Activated CD4-positive, alpha-beta memory T cell treated with anti-CD3 and anti-CD28 coated beads, Interleukin-2, amount 10 ng/mL, durations not matched to agents 7 days and 5 days (primary cell): ENCODE data around the gene HYCC2. TPM values are rescaled to one million over a fixed set of nuclear protein-coding genes. Genes with fewer than 3 reads are reported as not detected.
"Not testable (repeated sequence)": the region's sequence is repeated elsewhere in the genome, so short reads cannot be mapped to it uniquely, and the experiment has no call there.

ENCODE experiments used
- CTCF ChIA-PET: fragments of 350-600 bp; sonication (Branson Sonifier 250); formaldehyde crosslinking; loops from one replicate; lab custom pipeline; 2021; ENCODE audit warnings: antibody characterized with exemption, inconsistent platforms; lab: Charles Lee
- POLR2A ChIA-PET: fragments of 350-600 bp; sonication (Branson Sonifier 250); formaldehyde crosslinking; loops from one replicate; lab custom pipeline; 2021; ENCODE audit warnings: antibody characterized with exemption; lab: Charles Lee
- DNase-seq: peaks from one replicate; pipeline ENCODE4 v3.0.0-alpha.2; 2020
- H3K27ac Mint-ChIP-seq: one replicate; pipeline ENCODE4 v1.8.0; 2021; ENCODE audit warnings: mild to moderate bottlenecking, mixed read lengths
- H3K27me3 Mint-ChIP-seq: one replicate; pipeline ENCODE4 v1.8.0; 2021; ENCODE audit warnings: mixed read lengths
- H3K36me3 Mint-ChIP-seq: one replicate; pipeline ENCODE4 v1.8.0; 2021; ENCODE audit warnings: low read depth, mixed read lengths
- H3K4me1 Mint-ChIP-seq: one replicate; pipeline ENCODE4 v1.8.0; 2021; ENCODE audit warnings: mixed read lengths
- H3K4me3 Mint-ChIP-seq: one replicate; pipeline ENCODE4 v1.8.0; 2021; ENCODE audit warnings: mild to moderate bottlenecking, mixed read lengths
- H3K9me3 Mint-ChIP-seq: one replicate; pipeline ENCODE4 v1.8.0; 2021; ENCODE audit warnings: mixed read lengths
- total RNA-seq, 2 experiments: library from RNA; stranded (reverse); gene quantifications; one replicate each; pipeline ENCODE4 v1.2.3, GENCODE V29; 2021

The HYCC2 gene
- total RNA-seq, 2 experiments from 2014 or later = 27.9 to 31.9 TPM

- peaks cover 20% of the 10 kb centered on the region for H3K36me3 Mint-ChIP-seq
- no peak overlapping the region for H3K27ac Mint-ChIP-seq
- CTCF ChIA-PET = interaction anchor here (0.6 to 6.5 kb wide), 2 partner anchors 10 to 102 kb away, joined by 3 to 54 read pairs; partner anchors contain the start of gene ORC2
Observed at GRCh38 chr2:201064797-201065329, 6.6 kb downstream of the HYCC2 start.

GRCh38 chr2:201063516-201063915, 8.0 kb downstream of the HYCC2 start:
- Mint-ChIP-seq H3K36me3 (peaks cover 23% of the 10 kb centered on the region), H3K4me1 (peaks cover 36% of the 10 kb centered on the region)
- POLR2A ChIA-PET = interaction anchor here (1.2 kb wide), 1 partner anchor 54 kb away, joined by 3 read pairs; no protein-coding TSS in a partner anchor
- H3K4me3 Mint-ChIP-seq, H3K27me3 Mint-ChIP-seq, H3K27ac Mint-ChIP-seq, DNase-seq, H3K9me3 Mint-ChIP-seq: not testable (repeated sequence)
- CTCF ChIA-PET = interaction anchor here (1.2 kb wide), 1 partner anchor 162 kb away, joined by 3 read pairs; no protein-coding TSS in a partner anchor

More at GRCh38 chr2:201064797-201065329, 6.6 kb downstream of the HYCC2 start:
- peaks cover 47% of the 10 kb centered on the region for H3K4me1 Mint-ChIP-seq
- POLR2A ChIA-PET = interaction anchor here (1.1 kb wide), 1 partner anchor 57 kb away, joined by 3 read pairs; no protein-coding TSS in a partner anchor
- no peaks in the 10 kb centered on the region for H3K27me3 Mint-ChIP-seq
- no peak overlapping the region for H3K4me3 Mint-ChIP-seq
- no peaks in the 10 kb centered on the region for H3K9me3 Mint-ChIP-seq
- DNase-seq = no peak

GRCh38 chr2:201059961-201060755, 11.3 kb downstream of the HYCC2 start:
- Mint-ChIP-seq H3K36me3 (peaks cover 29% of the 10 kb centered on the region), H3K4me3 (no peak overlapping the region), H3K9me3 (no peaks in the 10 kb centered on the region), H3K4me1 (peaks cover 19% of the 10 kb centered on the region), H3K27me3 (no peaks in the 10 kb centered on the region), H3K27ac (no peak overlapping the region)
- POLR2A ChIA-PET = interaction anchor here (1.7 kb wide), 1 partner anchor 9 kb away, joined by 4 read pairs; no protein-coding TSS in a partner anchor
- CTCF ChIA-PET = interaction anchor here (1.0 to 1.6 kb wide), 2 partner anchors 10 to 172 kb away, joined by 3 to 4 read pairs; no protein-coding TSS in a partner anchor
- no peak for DNase-seq

- H3K9me3 Mint-ChIP-seq = no peaks in the 10 kb centered on the region
- peaks cover 13% of the 10 kb centered on the region for H3K4me1 Mint-ChIP-seq
- peaks cover 29% of the 10 kb centered on the region for H3K36me3 Mint-ChIP-seq
- ChIA-PET POLR2A (interaction anchor here (1.5 kb wide), 1 partner anchor 169 kb away, joined by 3 read pairs; the partner anchor contains the start of gene NIF3L1), CTCF (interaction anchor here (1.4 kb wide), 1 partner anchor 10 kb away, joined by 6 read pairs; no protein-coding TSS in a partner anchor)
- no peak overlapping the region for H3K27ac Mint-ChIP-seq
- H3K27me3 Mint-ChIP-seq = no peaks in the 10 kb centered on the region
- no peak overlapping the region for H3K4me3 Mint-ChIP-seq
- DNase-seq = no peak
Observed at GRCh38 chr2:201058914-201059313, 12.6 kb downstream of the HYCC2 start.

GRCh38 chr2:201057715-201058248, 13.7 kb downstream of the HYCC2 start:
- H3K36me3 Mint-ChIP-seq = peaks cover 23% of the 10 kb centered on the region
- no peak for DNase-seq
- H3K4me3 Mint-ChIP-seq = no peak overlapping the region
- ChIA-PET POLR2A (interaction anchor here (1.2 to 1.5 kb wide), 3 partner anchors 11 to 168 kb away, joined by 3 to 8 read pairs (median 4); partner anchors contain the start of genes NDUFB3 and NIF3L1), CTCF (interaction anchor here (0.5 kb wide), 1 partner anchor 209 kb away, joined by 3 read pairs; no protein-coding TSS in a partner anchor)
- peaks cover 6% of the 10 kb centered on the region for H3K4me1 Mint-ChIP-seq
- no peaks in the 10 kb centered on the region for H3K27me3 Mint-ChIP-seq
- no peak overlapping the region for H3K27ac Mint-ChIP-seq
- no peaks in the 10 kb centered on the region for H3K9me3 Mint-ChIP-seq

GRCh38 chr2:201057087-201057521, 14.4 kb downstream of the HYCC2 start:
- Mint-ChIP-seq H3K4me1 (peaks cover 9% of the 10 kb centered on the region), H3K36me3 (peaks cover 25% of the 10 kb centered on the region), H3K4me3 (no peak overlapping the region), H3K9me3 (no peaks in the 10 kb centered on the region), H3K27ac (no peak overlapping the region), H3K27me3 (no peaks in the 10 kb centered on the region)
- ChIA-PET POLR2A (interaction anchor here (1.2 to 1.4 kb wide), 3 partner anchors 11 to 95 kb away, joined by 3 to 8 read pairs (median 4); partner anchors contain the start of gene NDUFB3), CTCF (interaction anchor here (0.5 to 1.4 kb wide), 3 partner anchors 101 to 208 kb away, joined by 3 read pairs; no protein-coding TSS in a partner anchor)
- no peak for DNase-seq

DNA sequence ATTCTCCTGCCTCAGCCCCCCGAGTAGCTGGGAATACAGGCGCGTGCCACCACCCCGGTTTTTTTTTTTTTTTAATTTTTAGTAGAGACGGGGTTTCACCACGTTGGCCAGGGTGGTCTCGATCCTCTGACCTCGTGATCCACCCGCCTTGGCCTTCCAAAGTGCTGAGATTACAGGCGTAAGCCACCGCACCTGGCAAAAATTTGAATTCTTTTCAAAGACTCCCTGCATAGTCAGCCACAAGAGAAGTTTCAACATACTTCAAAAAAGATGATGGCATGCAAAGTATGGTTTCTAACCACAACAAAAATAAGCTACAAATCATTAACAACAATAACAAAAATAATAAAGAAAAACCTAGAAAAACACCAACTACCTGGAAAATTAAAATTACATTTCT, 22.0 kb downstream of the HYCC2 start:
- ChIA-PET POLR2A (no interaction called here), CTCF (interaction anchor here (0.7 kb wide), 1 partner anchor 27 kb away, joined by 3 read pairs; no protein-coding TSS in a partner anchor)
- no peak overlapping the region for H3K4me3 Mint-ChIP-seq
- H3K36me3 Mint-ChIP-seq = peaks cover 44% of the 10 kb centered on the region
- H3K27ac Mint-ChIP-seq = no peak overlapping the region
- H3K4me1 Mint-ChIP-seq = peaks cover 6% of the 10 kb centered on the region
- no peaks in the 10 kb centered on the region for H3K27me3 Mint-ChIP-seq
- no peak for DNase-seq
- peaks cover 9% of the 10 kb centered on the region for H3K9me3 Mint-ChIP-seq

- H3K27ac Mint-ChIP-seq = no peak overlapping the region
- ChIA-PET CTCF (no interaction called here), POLR2A (no interaction called here)
- peaks cover 1% of the 10 kb centered on the region for H3K4me1 Mint-ChIP-seq
- peaks cover 9% of the 10 kb centered on the region for H3K9me3 Mint-ChIP-seq
- H3K36me3 Mint-ChIP-seq = peaks cover 51% of the 10 kb centered on the region
- DNase-seq = no peak
- H3K27me3 Mint-ChIP-seq = no peaks in the 10 kb centered on the region
- no peak overlapping the region for H3K4me3 Mint-ChIP-seq
Observed at GRCh38 chr2:201046881-201047280, 24.6 kb downstream of the HYCC2 start.

DNA sequence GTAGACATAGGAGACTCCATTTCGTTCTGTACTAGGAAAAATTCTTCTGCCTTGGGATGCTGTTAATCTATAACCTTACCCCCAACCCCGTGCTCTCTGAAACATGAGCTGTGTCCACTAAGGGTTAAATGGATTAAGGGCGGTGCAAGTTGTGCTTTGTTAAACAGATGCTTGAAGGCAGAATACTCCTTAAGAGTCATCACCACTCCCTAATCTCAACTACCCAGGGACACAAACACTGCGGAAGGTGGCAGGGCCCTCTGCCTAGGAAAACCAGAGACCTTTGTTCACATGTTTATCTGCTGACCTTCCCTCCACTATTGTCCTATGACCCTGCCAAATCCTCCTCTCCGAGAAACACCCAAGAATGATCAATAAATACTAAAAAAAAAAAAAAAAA, 28.4 kb downstream of the HYCC2 start:
- H3K27ac Mint-ChIP-seq, H3K4me3 Mint-ChIP-seq, DNase-seq, H3K27me3 Mint-ChIP-seq, H3K4me1 Mint-ChIP-seq, POLR2A ChIA-PET: not testable (repeated sequence)
- peaks cover 18% of the 10 kb centered on the region for H3K9me3 Mint-ChIP-seq
- CTCF ChIA-PET = interaction anchor here (0.6 kb wide), 1 partner anchor 1222 kb away, joined by 3 read pairs; no protein-coding TSS in a partner anchor
- H3K36me3 Mint-ChIP-seq = peaks cover 59% of the 10 kb centered on the region

DNA sequence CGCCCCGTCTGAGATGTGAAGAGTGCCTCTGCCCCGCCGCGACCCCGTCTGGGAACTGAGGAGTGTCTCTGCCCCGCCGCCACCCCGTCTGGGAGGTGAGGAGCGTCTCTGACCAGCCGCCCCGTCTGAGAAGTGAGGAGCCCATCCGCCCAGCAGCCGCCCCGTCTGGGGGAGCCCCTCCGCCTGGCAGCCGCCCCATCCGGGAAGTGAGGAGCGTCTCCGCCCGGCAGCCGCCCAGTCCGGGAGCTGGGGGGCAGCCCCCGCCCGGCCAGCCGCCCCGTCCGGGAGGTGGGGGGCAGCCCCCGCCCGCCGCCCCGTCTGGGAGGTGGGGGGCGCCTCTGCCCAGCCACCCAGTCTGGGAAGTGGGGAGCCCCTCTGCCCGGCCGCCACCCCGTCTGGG, 29.0 kb downstream of the HYCC2 start:
- POLR2A ChIA-PET, DNase-seq, H3K4me1 Mint-ChIP-seq, H3K4me3 Mint-ChIP-seq, CTCF ChIA-PET, H3K27me3 Mint-ChIP-seq, H3K27ac Mint-ChIP-seq: not testable (repeated sequence)
- H3K9me3 Mint-ChIP-seq = peaks cover 14% of the 10 kb centered on the region
- H3K36me3 Mint-ChIP-seq = peaks cover 57% of the 10 kb centered on the region

- DNase-seq = no peak
- ChIA-PET POLR2A (no interaction called here), CTCF (interaction anchor here (1.1 kb wide), 1 partner anchor 78 kb away, joined by 3 read pairs; no protein-coding TSS in a partner anchor)
- Mint-ChIP-seq H3K36me3 (peaks cover 51% of the 10 kb centered on the region), H3K27ac (no peak overlapping the region), H3K4me3 (no peak overlapping the region), H3K4me1 (peaks cover 3% of the 10 kb centered on the region), H3K27me3 (no peaks in the 10 kb centered on the region), H3K9me3 (peaks cover 10% of the 10 kb centered on the region)
Observed at GRCh38 chr2:201040867-201041628, 30.4 kb downstream of the HYCC2 start.

DNA sequence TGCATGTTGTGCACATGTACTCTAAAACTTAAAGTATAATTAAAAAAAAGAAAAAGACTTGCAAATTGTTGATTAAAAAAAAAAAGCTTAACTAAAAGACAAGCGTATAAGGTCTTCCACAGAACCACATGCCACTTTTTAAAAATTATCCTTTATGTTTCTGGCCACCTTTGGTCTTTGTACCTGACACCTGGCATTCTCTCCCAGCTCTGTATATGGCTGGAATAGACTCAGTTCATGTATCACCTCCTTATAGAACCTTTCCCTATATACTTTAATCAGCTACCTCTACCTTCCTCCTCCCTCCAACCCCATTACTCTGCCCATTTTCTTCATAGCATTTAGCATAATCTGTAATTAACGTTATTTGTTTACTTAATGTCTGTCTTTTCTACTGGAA, 32.6 kb downstream of the HYCC2 start:
- no peaks in the 10 kb centered on the region for H3K27me3 Mint-ChIP-seq
- no peak for DNase-seq
- peaks cover 3% of the 10 kb centered on the region for H3K4me1 Mint-ChIP-seq
- H3K27ac Mint-ChIP-seq = no peak overlapping the region
- H3K4me3 Mint-ChIP-seq = no peak overlapping the region
- POLR2A ChIA-PET = no interaction called here
- H3K9me3 Mint-ChIP-seq = peaks cover 13% of the 10 kb centered on the region
- peaks cover 55% of the 10 kb centered on the region for H3K36me3 Mint-ChIP-seq
- CTCF ChIA-PET = interaction anchor here (0.5 kb wide), 1 partner anchor 30 kb away, joined by 4 read pairs; no protein-coding TSS in a partner anchor
